Mesothelial cell of epicardium (in vitro differentiated cells): Measurements from ENCODE around the gene FBRS. TPM values are rescaled to one million over a fixed set of nuclear protein-coding genes. Genes with fewer than 3 reads are reported as not detected.

Experiments used
- DNase-seq, 2 experiments: peaks; one replicate each; pipeline ENCODE4 v3.0.0; 2021; ENCODE audit warnings: low spot score in 2 of 2; ENCODE audit not compliant: unreplicated experiment in 2 of 2
- H3K27ac Mint-ChIP-seq: 2 replicates; pipeline ENCODE4 v1.8.0; 2021; ENCODE audit warnings: mixed read lengths
- H3K27me3 Mint-ChIP-seq: 2 replicates; pipeline ENCODE4 v1.8.0; 2021; ENCODE audit warnings: low read depth, mixed read lengths
- H3K36me3 Mint-ChIP-seq: 2 replicates; pipeline ENCODE4 v1.8.0; 2021; ENCODE audit warnings: mixed read lengths
- H3K4me1 Mint-ChIP-seq: 2 replicates; pipeline ENCODE4 v1.8.0; 2021; ENCODE audit warnings: mixed read lengths
- H3K4me3 Mint-ChIP-seq: 2 replicates; pipeline ENCODE4 v1.8.0; 2021; ENCODE audit warnings: mild to moderate bottlenecking, moderate library complexity, mixed read lengths
- H3K9me3 Mint-ChIP-seq: 2 replicates; pipeline ENCODE4 v1.8.0; 2021; ENCODE audit warnings: mixed read lengths
- CTCF ChIP-seq: fragments of 200-600 bp; sonication (generic); IDR thresholded peaks from one replicate; pipeline ENCODE4 v1.5.0; 2021; ENCODE audit warnings: antibody characterized with exemption; ENCODE audit not compliant: unreplicated experiment
- total RNA-seq: library from RNA; stranded (reverse); gene quantifications from 3 replicates; pipeline ENCODE4 v1.2.1, GENCODE V29; 2021

Gene FBRS
- total RNA-seq, 1 donor from 2014 or later: 97.5 TPM

GRCh38 chr16:30678586-30678970, 20.3 kb downstream of the FBRS start:
- no peaks in the 10 kb centered on the region for H3K36me3 Mint-ChIP-seq
- H3K4me3 Mint-ChIP-seq: no peak overlapping the region
- H3K9me3 Mint-ChIP-seq: no peaks in the 10 kb centered on the region
- H3K27me3 Mint-ChIP-seq: peaks cover 8% of the 10 kb centered on the region
- no peak overlapping the region for H3K27ac Mint-ChIP-seq
- no peak for TF ChIP-seq CTCF
- H3K4me1 Mint-ChIP-seq: no peaks in the 10 kb centered on the region
- no peak for DNase-seq

GRCh38 chr16:30680326-30680725, 22.1 kb downstream of the FBRS start:
- no peaks in the 10 kb centered on the region for H3K36me3 Mint-ChIP-seq
- H3K4me1 Mint-ChIP-seq: no peaks in the 10 kb centered on the region
- no peaks in the 10 kb centered on the region for H3K9me3 Mint-ChIP-seq
- no peak for TF ChIP-seq CTCF
- no peak overlapping the region for H3K4me3 Mint-ChIP-seq
- H3K27me3 Mint-ChIP-seq: peaks cover 7% of the 10 kb centered on the region
- no peak overlapping the region for H3K27ac Mint-ChIP-seq
- DNase-seq: no peak

GRCh38 chr16:30688701-30689100, 30.5 kb downstream of the FBRS start:
- Mint-ChIP-seq H3K27ac (no peak overlapping the region), H3K9me3 (no peaks in the 10 kb centered on the region), H3K4me1 (peaks cover 8% of the 10 kb centered on the region), H3K36me3 (no peaks in the 10 kb centered on the region), H3K4me3 (no peak overlapping the region), H3K27me3 (peaks cover 3% of the 10 kb centered on the region)
- DNase-seq: no peak
- no peak for TF ChIP-seq CTCF

- DNase-seq: no peak
- H3K4me1 Mint-ChIP-seq: peaks cover 9% of the 10 kb centered on the region
- H3K4me3 Mint-ChIP-seq: no peak overlapping the region
- H3K9me3 Mint-ChIP-seq: no peaks in the 10 kb centered on the region
- H3K27ac Mint-ChIP-seq: no peak overlapping the region
- H3K27me3 Mint-ChIP-seq: peaks cover 3% of the 10 kb centered on the region
- no peak for TF ChIP-seq CTCF
- H3K36me3 Mint-ChIP-seq: no peaks in the 10 kb centered on the region
Measured at GRCh38 chr16:30691907-30692306, 33.7 kb downstream of the FBRS start.

- no peaks in the 10 kb centered on the region for H3K9me3 Mint-ChIP-seq
- peaks cover 15% of the 10 kb centered on the region for H3K4me1 Mint-ChIP-seq
- no peak for DNase-seq
- no peak overlapping the region for H3K4me3 Mint-ChIP-seq
- H3K27ac Mint-ChIP-seq: no peak overlapping the region
- no peaks in the 10 kb centered on the region for H3K36me3 Mint-ChIP-seq
- TF ChIP-seq CTCF: no peak
- peaks cover 3% of the 10 kb centered on the region for H3K27me3 Mint-ChIP-seq
Measured at GRCh38 chr16:30692396-30693064, 34.3 kb downstream of the FBRS start.
